ENCODE results near the gene TUBE1. TPM values are rescaled to one million over a fixed set of nuclear protein-coding genes. Genes with fewer than 3 reads are reported as not detected.

TUBE1 gene
- total RNA-seq, 1 experiment from 2014 or later = 18.6 TPM

DNA sequence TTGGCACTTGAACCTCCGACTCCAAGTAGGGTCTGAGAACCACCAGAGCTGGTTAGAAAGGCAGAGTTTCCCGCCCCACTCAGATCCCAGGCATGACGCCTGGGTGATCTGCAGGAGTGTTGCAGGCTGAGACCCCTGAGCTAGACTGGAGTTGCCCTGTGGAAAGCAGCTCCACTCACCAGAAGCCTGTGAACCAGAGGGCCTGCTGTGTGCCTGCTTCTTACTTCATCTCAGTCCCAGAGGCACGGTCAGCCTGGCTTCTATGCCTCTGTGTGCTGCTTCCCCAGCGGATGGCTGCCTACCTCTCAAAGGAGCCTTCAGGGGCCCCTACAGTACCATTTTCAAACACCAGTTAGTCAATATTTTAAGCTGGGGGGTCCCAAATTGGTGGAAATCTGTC, 49.0 kb downstream of the TUBE1 start:
- H3K4me3 ChIP-seq = no peak overlapping the region
- no peaks in the 10 kb centered on the region for H3K27me3 ChIP-seq (replicated peaks)
- peak overlapping the region; percentile 53 for H3K27ac ChIP-seq
- DNase-seq (ENCODE audit: low read depth in 1 of 2, low spot score in 2 of 2) = no peak
- no peaks in the 10 kb centered on the region for H3K9me3 ChIP-seq (replicated peaks)
- no peaks in the 10 kb centered on the region for H3K36me3 ChIP-seq
- H3K4me1 ChIP-seq (replicated peaks) = peaks cover 27% of the 10 kb centered on the region

DNA sequence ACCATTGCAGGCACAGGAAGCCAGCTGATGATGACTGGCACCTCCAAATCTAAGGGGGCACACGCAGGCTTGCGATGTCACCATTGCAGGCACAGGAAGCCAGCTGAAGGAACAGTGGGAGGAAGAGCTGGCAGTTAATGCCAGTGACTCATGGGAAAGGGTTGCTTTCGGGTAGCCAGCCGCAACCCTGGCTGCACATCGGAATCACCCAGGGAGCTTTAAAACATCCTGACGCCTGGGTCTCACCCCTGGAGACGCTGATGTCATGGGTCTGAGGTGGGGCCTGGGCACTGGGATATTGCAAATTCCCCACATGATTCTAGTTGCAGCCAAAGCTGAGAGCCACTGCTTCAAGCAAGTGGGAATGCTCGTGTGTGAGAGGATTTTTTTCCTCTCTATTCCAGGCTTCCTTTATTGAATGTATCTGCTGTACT, 49.5 kb downstream of the TUBE1 start:
- Histone ChIP-seq H3K9me3 (replicated peaks) (no peaks in the 10 kb centered on the region), H3K27ac (peak overlapping the region; percentile 53), H3K36me3 (no peaks in the 10 kb centered on the region), H3K27me3 (replicated peaks) (no peaks in the 10 kb centered on the region), H3K4me3 (no peak overlapping the region), H3K4me1 (replicated peaks) (peaks cover 27% of the 10 kb centered on the region)
- DNase-seq (ENCODE audit: low read depth in 1 of 2, low spot score in 2 of 2) = peak; percentile 80 to 93

DNA sequence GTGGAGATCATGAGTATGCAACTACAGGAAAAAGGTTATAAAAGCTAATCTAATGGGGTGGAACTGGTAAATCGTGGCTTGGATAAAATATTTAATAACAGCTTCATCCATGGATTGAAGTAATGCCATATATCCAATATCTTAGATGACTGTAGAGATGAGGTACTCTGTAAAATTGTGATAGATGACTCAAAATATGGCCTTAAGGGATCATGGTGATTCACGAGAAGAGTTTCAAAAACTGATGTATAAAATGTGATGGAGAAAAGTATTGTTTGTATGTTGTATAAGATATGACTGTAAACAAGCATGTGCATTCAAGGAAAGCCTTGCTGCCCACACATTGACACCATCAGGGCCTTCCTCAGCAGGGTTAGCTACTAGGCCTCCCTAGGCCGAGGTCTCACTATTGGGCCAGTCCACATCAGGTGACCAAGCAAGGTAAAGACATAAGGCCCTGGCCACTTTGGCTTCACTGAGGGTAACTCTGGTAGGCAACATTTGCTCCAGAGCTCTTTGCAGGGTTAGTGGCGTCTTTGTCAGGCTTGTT, 51.1 kb downstream of the TUBE1 start:
- peaks cover 22% of the 10 kb centered on the region for H3K4me1 ChIP-seq (replicated peaks)

DNA sequence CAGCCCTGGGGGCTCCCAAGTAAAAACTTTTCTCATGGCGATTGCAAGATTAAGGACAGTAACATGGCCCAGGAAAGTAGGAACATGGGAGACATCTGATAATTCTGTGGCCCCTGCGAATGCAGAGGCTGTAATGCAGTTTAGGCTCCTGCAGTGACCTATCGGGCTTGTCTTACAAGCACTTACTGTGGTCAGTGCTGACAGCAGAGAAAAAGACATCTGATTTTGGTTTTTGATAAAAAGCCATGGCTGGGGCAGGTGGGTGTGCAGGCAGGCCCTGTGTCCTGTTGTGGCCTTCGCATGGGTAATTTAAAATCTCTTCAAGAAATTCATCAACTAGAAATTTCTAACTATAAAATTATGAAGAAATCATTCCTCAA, 52.7 kb downstream of the TUBE1 start:
- no peaks in the 10 kb centered on the region for H3K27me3 ChIP-seq (replicated peaks)
- no peak overlapping the region for H3K27ac ChIP-seq
- no peaks in the 10 kb centered on the region for H3K9me3 ChIP-seq (replicated peaks)
- DNase-seq (ENCODE audit: low read depth in 1 of 2, low spot score in 2 of 2) = no peak
- no peaks in the 10 kb centered on the region for H3K36me3 ChIP-seq
- no peak overlapping the region for H3K4me3 ChIP-seq
- H3K4me1 ChIP-seq (replicated peaks) = peaks cover 19% of the 10 kb centered on the region

More for the DNA sequence above, 51.1 kb downstream of the TUBE1 start:
- no peak overlapping the region for H3K27ac ChIP-seq
- no peaks in the 10 kb centered on the region for H3K27me3 ChIP-seq (replicated peaks)
- no peaks in the 10 kb centered on the region for H3K36me3 ChIP-seq
- DNase-seq (ENCODE audit: low read depth in 1 of 2, low spot score in 2 of 2) = no peak
- H3K9me3 ChIP-seq (replicated peaks) = no peaks in the 10 kb centered on the region
- H3K4me3 ChIP-seq = no peak overlapping the region

DNA sequence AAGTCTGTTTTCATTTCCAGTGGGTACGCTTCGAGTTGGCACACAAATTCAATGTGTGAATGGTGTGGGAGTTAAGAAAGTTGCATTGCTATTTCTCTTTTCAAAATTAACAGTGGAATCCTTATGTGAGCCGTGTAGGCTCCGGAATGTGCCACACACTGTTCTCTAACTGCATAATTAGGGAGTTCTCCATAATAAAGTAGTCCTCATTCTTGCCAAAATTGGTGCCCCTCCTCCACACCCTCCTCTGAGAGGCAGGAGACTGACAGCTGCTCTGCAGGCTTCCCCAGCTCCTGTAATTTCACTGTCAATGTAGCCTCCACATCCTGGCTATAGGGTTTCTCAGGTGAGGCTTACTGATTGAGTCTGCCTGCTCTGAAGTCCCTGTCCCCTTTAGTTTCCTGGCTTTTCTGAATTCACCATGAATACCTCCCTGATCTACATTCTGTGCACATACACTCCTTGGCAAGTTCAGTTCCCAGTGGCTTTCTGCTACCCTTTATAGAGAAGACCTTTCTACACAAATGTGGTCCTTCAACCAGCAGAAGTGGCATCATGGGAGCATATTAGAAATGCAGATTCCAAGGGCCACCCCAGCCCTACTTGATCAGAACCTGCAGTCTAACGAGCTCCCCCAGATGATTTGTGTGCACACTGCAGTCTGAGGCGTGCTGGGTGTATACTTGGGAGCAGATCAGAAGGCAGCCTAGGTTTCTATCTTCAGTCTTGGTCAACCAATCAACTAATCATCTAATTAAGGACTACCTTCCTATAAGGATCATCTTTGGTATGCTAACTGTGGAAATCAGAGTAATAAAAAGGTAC, 53.3 kb downstream of the TUBE1 start:
- Histone ChIP-seq H3K9me3 (replicated peaks) (no peaks in the 10 kb centered on the region), H3K27ac (no peak overlapping the region), H3K36me3 (no peaks in the 10 kb centered on the region), H3K4me1 (replicated peaks) (peaks cover 18% of the 10 kb centered on the region), H3K4me3 (no peak overlapping the region), H3K27me3 (replicated peaks) (no peaks in the 10 kb centered on the region)
- DNase-seq (ENCODE audit: low read depth in 1 of 2, low spot score in 2 of 2) = no peak

DNA sequence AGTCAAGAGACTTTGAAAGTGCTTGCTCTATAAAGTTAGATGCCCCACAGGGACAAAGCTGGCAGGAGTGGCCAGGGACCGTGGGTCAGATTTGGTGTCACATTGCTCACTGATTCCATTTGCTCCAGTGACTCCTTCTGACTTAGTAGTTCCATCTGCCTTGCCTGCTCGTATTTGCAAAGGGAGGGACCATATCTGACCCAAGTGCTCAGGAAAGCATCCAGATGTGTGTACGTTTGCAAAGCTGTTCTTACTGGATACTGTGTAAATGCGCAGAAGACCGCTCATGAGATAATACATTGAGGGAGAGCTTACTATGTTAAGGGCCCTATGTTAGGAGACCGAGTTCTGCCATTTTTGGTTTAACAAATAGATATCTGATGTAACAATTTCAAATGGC, 54.6 kb downstream of the TUBE1 start:
- Histone ChIP-seq H3K4me3 (no peak overlapping the region), H3K9me3 (replicated peaks) (no peaks in the 10 kb centered on the region), H3K36me3 (no peaks in the 10 kb centered on the region), H3K27ac (no peak overlapping the region), H3K27me3 (replicated peaks) (no peaks in the 10 kb centered on the region), H3K4me1 (replicated peaks) (peaks cover 5% of the 10 kb centered on the region)
- no peak for DNase-seq (ENCODE audit: low read depth in 1 of 2, low spot score in 2 of 2)

DNA sequence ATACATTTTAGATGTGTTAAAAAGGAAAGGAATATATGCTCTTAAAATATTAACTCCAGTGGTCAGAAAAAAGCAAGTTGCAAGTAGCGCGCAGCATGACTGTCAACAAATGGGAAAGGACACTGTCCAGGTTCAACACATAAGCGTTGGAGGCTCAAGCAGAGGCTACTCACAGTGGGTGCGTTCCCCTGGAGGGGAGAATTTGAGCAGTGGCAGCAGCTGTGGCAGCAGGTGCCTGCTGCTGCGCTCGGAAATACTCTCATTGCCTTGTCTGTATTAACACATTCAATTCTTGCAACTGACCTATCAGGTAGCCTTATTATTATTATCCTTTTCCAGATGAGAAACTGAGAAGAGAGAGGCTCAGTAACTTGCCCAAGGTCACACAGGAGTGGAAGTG, 55.3 kb downstream of the TUBE1 start:
- H3K9me3 ChIP-seq (replicated peaks) = no peaks in the 10 kb centered on the region
- H3K4me3 ChIP-seq = no peak overlapping the region
- no peak for DNase-seq (ENCODE audit: low read depth in 1 of 2, low spot score in 2 of 2)

DNA sequence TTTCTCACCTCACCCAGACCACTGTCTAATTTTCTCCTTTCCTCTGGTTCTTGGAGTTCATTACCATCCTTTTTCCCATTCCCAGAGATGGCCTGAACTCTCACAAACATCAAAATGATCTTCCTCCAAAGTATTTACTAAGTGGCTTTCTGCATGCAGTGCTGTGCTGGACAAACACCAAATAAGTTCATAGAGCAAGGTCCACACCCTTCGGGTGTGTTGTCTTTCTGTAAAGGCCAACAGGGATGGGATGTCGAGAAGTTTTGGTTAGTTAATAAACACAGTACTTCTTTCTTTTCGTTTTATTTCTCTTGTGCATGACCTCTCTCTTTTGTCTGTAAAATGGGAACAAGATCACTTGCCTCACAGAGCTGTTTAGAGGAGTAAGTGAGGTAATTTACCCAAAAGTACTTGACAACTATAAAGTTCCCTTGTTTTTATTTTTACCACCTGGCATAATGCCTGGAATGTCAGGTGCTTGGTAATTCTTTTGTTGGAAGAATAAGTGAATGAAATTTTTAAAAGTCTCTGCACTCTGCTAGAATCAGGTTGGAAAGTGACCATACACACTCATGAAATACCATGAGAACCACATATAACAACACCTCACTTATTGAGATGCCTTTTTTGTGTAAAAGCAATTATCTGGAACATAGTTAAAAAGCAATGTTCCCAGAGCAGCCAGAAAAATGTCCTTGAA, 56.2 kb downstream of the TUBE1 start:
- H3K9me3 ChIP-seq (replicated peaks) = no peaks in the 10 kb centered on the region
- no peak for DNase-seq (ENCODE audit: low read depth in 1 of 2, low spot score in 2 of 2)
- H3K27ac ChIP-seq = no peak overlapping the region
- H3K36me3 ChIP-seq = no peaks in the 10 kb centered on the region
- no peak overlapping the region for H3K4me3 ChIP-seq
- no peaks in the 10 kb centered on the region for H3K4me1 ChIP-seq (replicated peaks)
- H3K27me3 ChIP-seq (replicated peaks) = no peaks in the 10 kb centered on the region

More for the DNA sequence above, 55.3 kb downstream of the TUBE1 start:
- H3K27ac ChIP-seq = no peak overlapping the region
- H3K4me1 ChIP-seq (replicated peaks) = no peaks in the 10 kb centered on the region
- H3K27me3 ChIP-seq (replicated peaks) = no peaks in the 10 kb centered on the region
- H3K36me3 ChIP-seq = no peaks in the 10 kb centered on the region

DNA sequence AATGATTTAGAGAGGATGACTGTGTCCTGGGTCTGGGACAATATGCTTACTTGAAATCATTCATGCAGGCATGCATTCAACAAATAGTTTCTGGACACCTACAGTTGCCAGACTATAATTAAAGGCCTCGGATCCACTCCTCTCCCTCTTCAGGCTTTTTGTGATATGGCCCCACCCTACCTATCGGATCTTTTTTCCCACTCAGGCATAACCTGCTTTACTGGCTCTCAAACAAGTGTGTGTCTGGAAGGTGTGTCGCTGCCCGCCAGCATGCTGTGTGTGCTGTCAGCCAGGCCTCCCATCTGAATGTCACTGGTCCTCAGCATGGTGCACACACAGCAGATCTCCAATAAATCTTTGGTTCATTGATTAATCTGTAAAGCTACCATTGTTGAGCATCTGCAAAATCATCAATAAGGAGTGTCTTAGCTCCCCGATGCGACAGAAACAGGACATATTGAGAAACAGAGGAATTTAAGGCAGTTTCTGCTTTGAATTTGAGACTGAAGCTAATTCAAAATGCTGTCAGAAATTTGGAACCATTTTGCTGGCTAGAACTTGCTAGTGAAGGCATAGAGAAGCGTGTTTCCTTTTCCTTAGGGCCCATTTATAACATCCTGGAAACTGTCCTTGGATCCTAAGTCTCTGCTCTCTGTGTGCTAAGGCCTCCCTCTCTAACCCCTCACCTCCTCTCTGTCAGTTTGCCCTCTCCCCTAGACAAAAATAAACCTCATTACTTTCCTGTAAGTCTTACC, 56.9 kb downstream of the TUBE1 start:
- no peaks in the 10 kb centered on the region for H3K9me3 ChIP-seq (replicated peaks)
- no peaks in the 10 kb centered on the region for H3K4me1 ChIP-seq (replicated peaks)
- no peaks in the 10 kb centered on the region for H3K36me3 ChIP-seq
- no peaks in the 10 kb centered on the region for H3K27me3 ChIP-seq (replicated peaks)
- no peak overlapping the region for H3K4me3 ChIP-seq
- DNase-seq (ENCODE audit: low read depth in 1 of 2, low spot score in 2 of 2) = no peak
- H3K27ac ChIP-seq = no peak overlapping the region

DNA sequence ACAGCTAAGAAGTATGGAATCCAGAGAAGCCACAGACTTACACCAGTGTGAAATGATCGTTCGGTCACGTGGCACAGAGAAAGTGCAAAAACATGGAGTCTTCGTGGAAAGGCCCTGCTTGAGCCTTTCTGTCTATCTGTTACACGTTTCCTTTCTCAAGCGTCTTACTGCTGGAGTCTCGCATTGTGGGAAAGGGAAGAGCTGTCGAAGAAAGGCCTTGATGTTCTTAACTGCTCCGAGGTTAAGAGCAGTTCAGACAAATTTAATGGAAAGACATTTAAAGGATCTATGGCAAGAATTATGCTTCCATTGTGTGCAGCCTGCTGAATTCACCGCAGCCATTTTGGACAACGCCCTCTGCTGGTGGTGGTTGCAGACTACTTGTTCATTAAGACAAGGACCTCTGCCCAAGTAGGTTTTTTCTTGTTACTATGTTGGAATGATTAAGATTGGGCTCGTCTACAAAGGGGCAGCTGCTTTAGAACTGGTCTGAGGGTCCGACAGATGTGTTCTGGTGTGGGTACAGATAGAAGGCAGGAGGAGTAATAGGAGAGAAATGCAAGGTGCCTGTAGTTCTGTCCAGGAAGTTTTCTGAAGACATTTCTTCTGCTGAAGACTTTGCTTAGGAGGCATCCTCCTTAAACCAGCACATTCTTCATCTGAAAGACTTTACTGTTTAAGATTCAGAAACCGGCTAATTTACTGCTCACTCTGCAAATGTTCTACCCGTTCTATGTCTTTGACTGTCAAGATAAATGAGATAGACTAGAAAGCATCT, 58.0 kb downstream of the TUBE1 start:
- DNase-seq (ENCODE audit: low read depth in 1 of 2, low spot score in 2 of 2) = peak; percentile 48 to 75
- Histone ChIP-seq H3K4me3 (no peak overlapping the region), H3K27ac (no peak overlapping the region), H3K36me3 (no peaks in the 10 kb centered on the region), H3K27me3 (replicated peaks) (no peaks in the 10 kb centered on the region), H3K9me3 (replicated peaks) (no peaks in the 10 kb centered on the region), H3K4me1 (replicated peaks) (no peaks in the 10 kb centered on the region)

DNA sequence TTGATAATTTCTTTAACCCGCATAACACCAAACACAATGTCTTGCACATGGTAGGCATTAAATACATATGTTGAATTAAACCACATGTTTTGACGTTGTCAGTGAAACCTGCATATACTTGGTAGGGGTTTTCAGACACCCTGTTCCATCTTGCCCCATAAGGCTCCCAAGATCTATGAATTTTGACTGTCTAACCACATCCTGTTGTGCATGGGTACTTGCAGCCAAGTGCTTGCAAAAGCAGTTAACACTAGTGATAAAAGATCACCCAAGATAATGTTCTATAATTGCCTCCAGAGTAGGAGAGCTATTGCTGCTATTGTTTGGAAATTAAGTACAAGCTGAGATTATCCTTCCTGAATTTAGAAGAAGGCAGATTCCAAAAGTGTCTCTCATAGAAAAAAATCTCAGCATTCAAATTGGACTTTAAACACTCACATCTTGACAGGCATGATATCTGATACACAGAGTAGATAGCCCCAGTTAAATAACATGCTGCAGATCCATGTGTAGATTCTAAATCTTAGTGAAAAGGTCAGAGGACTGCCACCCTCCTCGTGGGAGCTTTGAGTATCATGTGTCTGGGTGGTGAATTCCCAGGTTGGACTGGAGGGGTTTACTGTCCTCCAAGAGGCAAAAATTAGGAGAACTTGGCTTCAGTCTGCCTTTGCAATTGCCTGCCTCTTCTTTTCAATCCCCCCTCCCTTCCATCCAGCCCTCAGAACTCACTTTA, 59.2 kb downstream of the TUBE1 start:
- no peaks in the 10 kb centered on the region for H3K4me1 ChIP-seq (replicated peaks)
- H3K27ac ChIP-seq = no peak overlapping the region
- no peak for DNase-seq (ENCODE audit: low read depth in 1 of 2, low spot score in 2 of 2)
- H3K9me3 ChIP-seq (replicated peaks) = no peaks in the 10 kb centered on the region
- H3K27me3 ChIP-seq (replicated peaks) = no peaks in the 10 kb centered on the region
- no peaks in the 10 kb centered on the region for H3K36me3 ChIP-seq
- H3K4me3 ChIP-seq = no peak overlapping the region

DNA sequence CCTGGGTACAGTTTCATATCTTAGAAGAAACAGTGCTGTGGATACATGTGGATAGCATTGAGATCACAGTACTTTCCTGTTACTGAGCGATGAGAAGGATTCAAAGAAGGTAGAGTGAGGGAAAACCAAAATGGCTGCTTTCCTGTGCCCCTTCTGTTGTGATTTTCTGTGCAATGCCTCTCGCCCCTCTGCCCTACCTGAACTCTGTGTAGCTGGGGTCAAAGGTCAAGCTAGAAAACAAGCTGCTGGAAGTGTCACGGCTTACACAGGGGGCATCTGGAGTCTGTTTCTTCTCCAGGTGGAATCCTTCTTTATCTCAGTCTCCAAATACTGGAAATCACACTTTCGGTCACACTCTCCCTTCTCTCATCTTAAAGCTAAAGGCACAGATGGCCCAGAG, 60.3 kb downstream of the TUBE1 start:
- Histone ChIP-seq H3K27me3 (replicated peaks) (no peaks in the 10 kb centered on the region), H3K4me1 (replicated peaks) (no peaks in the 10 kb centered on the region), H3K9me3 (replicated peaks) (no peaks in the 10 kb centered on the region), H3K27ac (no peak overlapping the region), H3K36me3 (no peaks in the 10 kb centered on the region), H3K4me3 (no peak overlapping the region)
- DNase-seq (ENCODE audit: low read depth in 1 of 2, low spot score in 2 of 2) = no peak

DNA sequence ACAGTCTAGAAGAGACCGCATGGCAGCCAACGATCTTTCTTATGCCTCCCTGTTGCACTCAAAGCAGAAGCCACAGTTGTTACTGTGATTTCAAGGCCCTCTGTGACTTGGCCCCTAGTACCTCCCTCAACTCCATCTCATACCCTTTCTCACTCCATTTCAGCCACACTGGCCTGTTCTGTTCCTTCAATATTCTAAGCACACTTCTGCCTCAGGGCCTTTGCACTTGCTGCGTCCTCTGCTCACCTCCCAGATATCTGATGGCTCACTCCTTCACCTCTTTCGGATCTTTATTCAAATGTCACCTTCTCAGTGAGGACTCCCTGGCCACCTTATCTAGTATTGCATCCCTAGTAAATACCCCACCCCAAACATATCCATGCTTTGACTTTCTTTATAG, 62.8 kb downstream of the TUBE1 start:
- no peaks in the 10 kb centered on the region for H3K9me3 ChIP-seq (replicated peaks)
- no peak overlapping the region for H3K4me3 ChIP-seq
- no peak for DNase-seq (ENCODE audit: low read depth in 1 of 2, low spot score in 2 of 2)
- no peaks in the 10 kb centered on the region for H3K27me3 ChIP-seq (replicated peaks)
- no peaks in the 10 kb centered on the region for H3K36me3 ChIP-seq
- peaks cover 4% of the 10 kb centered on the region for H3K4me1 ChIP-seq (replicated peaks)
- no peak overlapping the region for H3K27ac ChIP-seq
